Urinary bladder (tissue), 4 donors: ENCODE data around the gene INCA1. TPM values are rescaled to one million over a fixed set of nuclear protein-coding genes. Genes with fewer than 3 reads are reported as not detected.

Source experiments
- DNase-seq: peaks from one replicate; pipeline ENCODE4 v3.0.0-alpha.2; 2015; ENCODE audit errors: extremely low spot score
- H3K27ac ChIP-seq: one replicate; pipeline ENCODE4 v1.5.1; 2013; ENCODE audit warnings: low read depth, mild to moderate bottlenecking, moderate library complexity
- H3K36me3 ChIP-seq: one replicate; pipeline ENCODE4 v1.6.1; 2013; ENCODE audit warnings: mild to moderate bottlenecking, moderate library complexity; ENCODE audit not compliant: insufficient read depth
- H3K4me1 ChIP-seq: one replicate; pipeline ENCODE4 v1.6.1; 2013; ENCODE audit warnings: mild to moderate bottlenecking, moderate library complexity; ENCODE audit not compliant: insufficient read depth
- H3K4me3 ChIP-seq: one replicate; pipeline ENCODE4 v1.5.1; 2013; ENCODE audit warnings: low read depth, low read length
- WGBS: extraction: QIAGEN DNeasy Blood & Tissue Kit; methylation state at CpG from one replicate; pipeline ENCODE4 v1.1.7; 2013; 5-methylcytosine and 5-hydroxymethylcytosine counted together
- polyA plus RNA-seq: library from polyadenylated mRNA; stranded (reverse); fragments of 200-250 nt; gene quantifications from one replicate; pipeline ENCODE4 v1.2.3, GENCODE V29; 2013
- total RNA-seq: library from RNA; depleted of rRNA; stranded (reverse); fragments of >200 nt; gene quantifications from one replicate; pipeline ENCODE4 v1.2.3, GENCODE V29; 2014
- donor health status: healthy with polysubstance abuse.
- donor health status: healthy.

The INCA1 gene
- total and polyA plus RNA-seq, 2 donors: 0.42 to 1.3 TPM

DNA sequence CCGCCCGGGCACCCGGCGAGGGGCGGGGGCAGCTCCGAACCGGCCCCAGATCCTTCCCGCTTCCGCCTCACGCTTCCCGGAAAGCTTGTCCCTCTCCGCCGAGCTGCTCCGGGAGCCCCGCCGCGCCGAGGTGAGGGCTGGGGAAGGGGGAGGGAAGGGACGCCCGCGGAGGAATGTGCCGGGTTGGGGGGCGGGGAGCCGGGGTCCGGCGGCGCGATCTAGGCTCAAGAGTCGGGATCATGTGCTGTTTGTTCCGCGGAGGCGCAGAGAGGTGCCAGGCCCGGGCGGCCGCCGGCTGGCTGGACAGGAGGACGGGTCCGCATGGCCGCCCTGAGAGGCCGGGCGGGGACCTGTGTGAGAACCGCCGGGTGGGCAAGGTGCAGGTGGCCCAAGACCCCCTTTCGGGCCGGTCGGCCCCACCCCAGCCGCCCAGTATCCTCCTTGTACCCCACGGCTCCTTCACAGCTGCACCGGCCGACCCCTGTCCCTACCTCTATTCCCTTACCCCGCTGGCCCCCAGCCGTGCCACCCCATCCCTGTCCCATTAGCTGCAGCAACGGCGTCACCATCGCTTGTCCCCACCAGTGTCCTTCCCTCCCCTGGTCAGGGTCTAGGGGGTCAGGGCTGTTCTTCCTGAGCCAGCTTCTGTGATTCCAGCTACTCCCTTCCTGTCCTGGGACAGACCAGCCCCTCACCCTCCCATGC is 857 bp upstream of the INCA1 start:
- no peak for DNase-seq
- H3K4me1 ChIP-seq: peaks cover 5% of the 10 kb centered on the region
- H3K36me3 ChIP-seq: no peaks in the 10 kb centered on the region
- peak overlapping the region; percentile 16 for H3K27ac ChIP-seq
- under 1% methylated on average over 55 of the region's 55 CpGs for WGBS
- H3K4me3 ChIP-seq: peak overlapping the region; percentile 81

DNA sequence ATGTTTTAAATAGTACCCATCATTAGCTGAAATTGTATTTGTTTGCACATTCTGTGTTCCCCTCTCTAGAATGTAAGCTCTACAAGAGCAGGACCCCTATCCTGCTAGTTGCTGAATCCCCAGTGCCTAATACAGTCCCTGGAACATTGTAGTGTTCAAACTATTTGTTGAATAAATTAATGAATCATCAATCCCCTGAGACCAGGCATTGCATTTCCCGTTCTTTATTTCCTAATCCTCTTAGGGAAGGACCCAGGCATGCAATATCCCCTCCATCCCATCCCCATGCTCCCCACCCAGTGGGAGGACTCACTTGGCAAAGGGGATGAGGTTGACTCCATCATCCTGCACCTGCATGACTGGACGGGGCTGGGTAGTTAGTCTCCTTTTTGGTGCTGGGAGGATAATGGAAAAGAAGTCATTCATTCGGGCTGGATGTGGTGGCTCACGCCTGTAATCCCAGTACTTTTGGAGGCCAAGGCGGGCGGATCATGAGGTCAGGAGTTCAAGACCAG is 3.2 kb downstream of the INCA1 start:
- Histone ChIP-seq H3K27ac (no peak overlapping the region), H3K4me1 (no peaks in the 10 kb centered on the region), H3K4me3 (no peak overlapping the region), H3K36me3 (no peaks in the 10 kb centered on the region)
- no peak for DNase-seq
- WGBS: 85% methylated on average over 6 of the region's 6 CpGs

DNA sequence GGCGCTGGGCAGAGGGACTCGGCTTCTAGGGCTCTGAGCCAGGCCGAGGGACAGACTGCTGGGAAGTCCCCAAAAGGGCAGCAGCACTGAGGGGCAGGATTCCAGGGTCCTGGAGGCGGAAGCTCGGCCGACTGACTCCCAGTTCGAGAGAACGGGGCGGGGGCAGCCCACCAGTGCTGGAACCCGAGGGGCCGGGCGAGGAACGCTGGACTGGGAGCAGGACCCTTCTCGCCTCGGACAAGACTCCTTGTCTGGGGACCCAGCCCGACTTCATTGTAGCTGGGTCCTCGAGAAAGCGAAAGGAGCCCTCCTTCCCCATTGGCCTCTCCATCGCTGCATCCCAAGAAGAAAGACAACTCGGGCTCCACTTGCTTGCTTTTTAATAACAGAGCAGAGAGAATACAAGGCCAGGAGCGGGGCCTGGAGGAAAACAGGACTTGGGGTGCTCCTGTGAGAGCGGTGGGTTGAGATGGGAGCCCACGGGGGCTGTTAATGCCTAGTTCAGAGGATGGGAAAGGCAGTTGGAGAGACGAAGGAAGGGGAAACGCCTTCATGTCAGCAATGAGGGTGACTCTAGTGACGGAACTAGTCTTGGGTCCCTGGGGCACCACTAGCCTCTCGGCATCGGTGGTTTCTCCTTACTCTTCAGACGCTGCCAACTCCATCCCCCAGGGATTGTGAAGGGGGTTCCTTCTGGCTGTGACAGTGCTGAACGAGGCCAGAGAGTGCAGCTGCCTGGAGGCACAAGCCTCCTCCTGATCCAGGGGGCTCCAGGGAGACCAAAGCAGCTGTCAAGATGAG is 9.4 kb downstream of the INCA1 start:
- no peak for DNase-seq
- peak overlapping the region; percentile 87 for H3K4me3 ChIP-seq
- under 1% methylated on average over 30 of the region's 30 CpGs for WGBS
- peak overlapping the region; percentile 92 for H3K27ac ChIP-seq
- H3K36me3 ChIP-seq: no peaks in the 10 kb centered on the region
- H3K4me1 ChIP-seq: peaks cover 2% of the 10 kb centered on the region

DNA sequence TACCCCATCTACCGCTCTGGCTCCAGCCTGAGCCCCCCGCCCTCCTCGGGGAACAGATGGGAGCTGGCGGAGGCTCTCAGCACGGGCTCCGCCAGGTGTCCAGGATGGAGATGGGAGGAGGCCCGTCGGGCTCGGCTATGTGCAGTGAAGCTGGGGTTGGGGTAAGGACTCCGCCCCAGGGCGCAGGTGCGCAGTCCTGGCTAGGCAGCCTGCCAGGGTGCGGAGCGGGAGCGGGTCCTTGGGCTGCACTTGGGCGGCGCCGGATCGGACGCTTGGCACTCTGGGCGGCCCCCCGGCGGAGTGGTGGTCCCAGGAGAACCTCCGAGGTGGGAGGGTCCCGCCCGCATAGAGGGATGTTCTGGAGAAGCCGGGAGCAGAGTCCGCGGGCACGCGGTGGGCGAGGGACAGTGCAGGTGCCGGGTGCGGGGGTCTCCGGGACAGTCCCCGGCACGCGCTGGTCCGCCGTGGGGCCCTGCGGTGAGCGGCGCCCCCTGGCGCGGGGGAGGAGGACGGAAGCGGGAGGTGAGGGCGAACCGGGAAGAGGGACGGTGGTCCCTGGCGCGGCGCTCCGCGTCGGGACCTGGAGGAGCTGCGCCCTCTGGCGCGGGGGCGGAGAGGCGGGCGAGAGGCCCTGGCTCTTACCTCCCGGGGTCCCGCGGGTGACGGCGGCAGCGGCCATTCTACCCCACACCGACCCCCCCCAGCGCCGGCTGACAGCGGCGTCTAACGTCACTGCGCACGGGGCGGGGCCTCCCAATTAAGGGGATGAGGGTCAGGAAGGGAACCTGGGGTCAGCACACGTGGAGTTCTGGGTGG is 10.2 kb downstream of the INCA1 start, which contains the start of gene CAMTA2:
Gene CAMTA2, minus strand, starts transcription at position 725 of the 816 bp plus-strand sequence. CDS start 1,453 bp downstream, outside the sequence.
- H3K4me3 ChIP-seq: peak within 1 kb of the TSS; percentile 87
- peak; percentile 45 for DNase-seq
- no peaks in the 10 kb centered on the region for H3K36me3 ChIP-seq
- under 1% methylated on average over 77 of the region's 78 CpGs for WGBS
- H3K4me1 ChIP-seq: peaks cover 2% of the 10 kb centered on the region
- H3K27ac ChIP-seq: peak within 1 kb of the TSS; percentile 92

DNA sequence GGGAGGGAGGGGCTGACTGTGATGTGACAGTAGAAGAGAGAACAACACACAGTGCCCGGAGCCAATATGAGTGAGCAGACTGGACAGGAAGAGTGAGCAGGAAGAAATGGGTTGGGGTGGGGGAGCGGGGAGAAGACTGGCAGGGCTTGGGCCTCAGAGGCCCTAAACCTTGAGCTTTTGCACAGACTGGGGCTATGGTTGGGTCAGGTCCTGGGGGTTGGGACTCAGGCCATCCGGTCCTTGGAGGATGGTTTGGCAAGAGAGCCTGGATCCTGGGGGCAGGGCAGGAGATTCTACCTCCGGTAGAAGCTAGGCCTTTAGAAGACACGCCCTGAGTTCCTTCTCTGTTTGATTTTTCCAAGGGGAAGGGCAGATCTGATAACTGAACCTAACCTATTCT is 10.9 kb downstream of the INCA1 start:
- no peak for DNase-seq
- no peaks in the 10 kb centered on the region for H3K36me3 ChIP-seq
- peak overlapping the region; percentile 92 for H3K27ac ChIP-seq
- H3K4me3 ChIP-seq: peak overlapping the region; percentile 87
- 34% methylated on average over 5 of the region's 5 CpGs for WGBS
- peaks cover 2% of the 10 kb centered on the region for H3K4me1 ChIP-seq

DNA sequence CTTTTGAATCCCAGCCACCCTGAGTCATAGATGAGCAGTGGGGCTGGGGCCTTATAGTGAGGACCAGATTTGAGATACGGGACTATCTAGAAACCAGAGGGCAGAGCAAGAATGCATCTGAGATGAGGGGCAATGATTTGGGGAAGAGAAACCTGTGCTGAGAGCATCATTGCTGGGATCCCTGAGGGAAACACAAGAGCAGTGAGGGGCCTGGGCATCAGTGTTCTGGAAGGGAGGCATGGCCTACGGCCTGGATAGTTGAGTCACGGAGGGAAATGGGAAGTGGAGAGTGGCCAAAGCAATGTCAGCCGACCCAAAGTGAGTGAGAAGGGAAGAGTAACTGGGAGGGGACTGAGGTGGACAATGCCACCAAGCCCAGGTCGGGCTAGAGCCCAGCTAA is 15.0 kb downstream of the INCA1 start:
- WGBS: 56% methylated on average over 5 of the region's 5 CpGs
- H3K36me3 ChIP-seq: peaks cover 2% of the 10 kb centered on the region
- H3K4me1 ChIP-seq: peaks cover 2% of the 10 kb centered on the region
- DNase-seq: no peak
- no peak overlapping the region for H3K4me3 ChIP-seq
- H3K27ac ChIP-seq: no peak overlapping the region

DNA sequence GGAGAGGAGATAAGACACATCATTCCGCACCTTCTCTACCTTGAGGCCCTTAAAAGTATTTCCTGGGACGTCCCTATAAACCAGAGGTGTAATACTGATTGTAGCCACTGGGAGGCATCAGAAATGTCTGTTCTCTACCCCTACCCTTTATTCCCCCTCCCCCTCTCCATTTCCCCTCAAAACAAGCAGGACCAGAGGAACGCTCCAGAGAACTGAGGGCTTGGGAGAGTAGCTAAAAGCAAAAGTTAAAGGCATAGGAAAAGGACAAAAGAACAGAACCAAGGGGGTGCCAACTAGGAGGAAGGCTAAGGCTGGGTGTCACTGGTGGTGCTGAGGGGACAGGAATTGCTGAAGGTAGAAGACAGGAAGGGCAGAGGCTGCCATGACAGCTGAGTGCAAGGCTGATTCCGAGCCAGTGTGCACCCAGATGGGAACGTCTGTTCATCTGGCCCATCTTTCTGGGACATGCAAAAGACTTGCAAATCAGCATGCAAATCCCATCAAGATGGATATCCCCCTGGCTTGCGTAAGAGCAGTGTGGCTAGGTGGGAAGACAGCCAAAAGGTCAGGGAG is 16.6 kb downstream of the INCA1 start:
- H3K27ac ChIP-seq: no peak overlapping the region
- whole genome bisulfite sequencing: 42% methylated on average over 6 of the region's 6 CpGs
- H3K36me3 ChIP-seq: peaks cover 2% of the 10 kb centered on the region

DNA sequence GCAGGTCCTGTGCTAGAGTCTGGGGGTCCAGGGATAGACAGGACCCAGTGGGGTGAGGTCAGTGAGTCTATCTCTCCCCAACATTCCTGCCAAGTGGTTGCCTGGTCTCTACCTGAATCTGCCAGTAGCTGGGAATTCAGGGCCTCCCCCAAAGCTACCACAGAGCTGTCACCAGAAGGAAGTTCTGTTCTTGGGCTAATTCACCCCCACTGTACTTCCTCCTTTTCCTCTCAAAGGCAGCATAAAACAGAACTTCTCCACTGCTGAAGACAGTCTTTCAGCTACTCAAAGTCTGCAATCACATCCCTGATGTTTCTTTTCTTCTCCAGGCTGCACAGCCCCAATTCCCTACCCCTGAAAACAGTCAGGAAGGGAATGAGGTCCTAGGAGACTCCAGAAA is 18.6 kb downstream of the INCA1 start:
- DNase-seq: no peak
- Histone ChIP-seq H3K27ac (no peak overlapping the region), H3K4me3 (no peak overlapping the region), H3K36me3 (peaks cover 2% of the 10 kb centered on the region), H3K4me1 (no peaks in the 10 kb centered on the region)

More for the DNA sequence above, 16.6 kb downstream of the INCA1 start:
- no peaks in the 10 kb centered on the region for H3K4me1 ChIP-seq
- no peak overlapping the region for H3K4me3 ChIP-seq
- DNase-seq: no peak

DNA sequence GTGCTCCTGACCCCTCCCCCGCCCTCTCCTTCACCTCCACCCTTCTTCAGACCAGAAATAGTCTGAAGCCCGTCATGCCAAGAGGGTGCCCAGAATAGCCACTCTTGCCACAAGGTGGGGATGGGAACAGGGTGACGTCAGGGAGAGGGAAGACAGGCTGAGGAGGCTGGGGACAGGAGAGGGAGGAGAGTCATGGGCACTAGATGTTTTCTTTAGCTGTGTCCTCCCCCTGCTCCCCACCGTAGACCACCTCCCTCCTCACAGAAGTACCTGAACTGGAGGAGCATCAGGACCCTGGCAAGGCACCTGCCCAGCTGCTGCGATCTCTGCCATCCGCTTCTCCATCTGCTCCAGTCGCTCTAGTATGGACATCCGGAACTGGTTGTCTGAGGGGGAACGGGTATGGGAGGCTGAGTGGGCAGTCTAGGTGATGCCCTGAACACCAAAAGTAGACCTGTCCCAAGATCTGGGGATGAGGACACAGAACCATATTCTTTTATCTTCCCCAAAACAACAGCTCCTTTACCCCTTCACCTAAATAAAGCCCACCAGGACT is 23.1 kb downstream of the INCA1 start:
- Histone ChIP-seq H3K36me3 (peaks cover 2% of the 10 kb centered on the region), H3K27ac (no peak overlapping the region), H3K4me3 (no peak overlapping the region), H3K4me1 (no peaks in the 10 kb centered on the region)
- WGBS: 87% methylated on average over 9 of the region's 9 CpGs
- DNase-seq: no peak

DNA sequence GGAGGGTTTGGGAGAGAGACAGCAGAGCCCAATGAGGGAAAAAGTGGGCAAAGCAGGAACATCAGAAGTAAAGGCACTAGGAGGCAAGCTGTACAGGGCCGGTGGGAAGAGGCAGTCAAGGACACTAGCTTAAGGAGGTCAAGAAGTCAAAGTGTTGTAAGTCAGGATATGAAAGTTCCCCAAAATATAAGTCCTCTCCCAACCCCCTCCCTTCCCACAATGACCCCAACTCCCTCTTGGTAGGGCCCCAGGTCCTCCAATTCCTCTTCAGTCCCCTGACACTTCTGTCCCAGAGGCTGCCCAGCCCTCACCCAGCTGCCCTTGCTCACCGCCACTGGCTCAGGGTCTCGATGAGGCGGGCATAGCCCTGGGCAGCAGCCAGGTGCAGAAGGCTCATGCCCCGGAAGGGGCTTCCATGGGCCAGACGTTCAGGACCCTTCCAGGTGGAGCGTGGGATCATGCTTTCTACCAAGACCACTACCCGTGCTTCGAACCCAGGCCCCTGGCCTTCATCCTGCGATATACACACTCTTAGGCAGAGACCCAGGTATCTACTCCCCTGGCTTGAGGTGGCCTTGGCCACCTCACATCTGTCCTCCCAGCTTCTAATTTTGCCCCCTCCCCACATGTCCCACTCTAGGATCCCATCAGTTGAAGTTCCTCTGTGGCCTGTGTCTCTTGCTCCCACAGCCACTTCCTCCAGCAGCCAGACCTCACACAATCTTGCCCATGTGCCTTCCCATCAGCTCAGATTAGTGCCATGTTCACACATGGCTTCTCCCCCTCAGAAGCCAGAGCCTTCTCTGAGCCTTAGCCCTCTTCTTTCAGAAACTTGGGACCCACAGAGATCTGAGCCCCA is 23.8 kb downstream of the INCA1 start:
- WGBS: 90% methylated on average over 10 of the region's 10 CpGs
- H3K4me1 ChIP-seq: no peaks in the 10 kb centered on the region
- no peak overlapping the region for H3K4me3 ChIP-seq
- no peak for DNase-seq
- no peak overlapping the region for H3K27ac ChIP-seq
- peaks cover 2% of the 10 kb centered on the region for H3K36me3 ChIP-seq

DNA sequence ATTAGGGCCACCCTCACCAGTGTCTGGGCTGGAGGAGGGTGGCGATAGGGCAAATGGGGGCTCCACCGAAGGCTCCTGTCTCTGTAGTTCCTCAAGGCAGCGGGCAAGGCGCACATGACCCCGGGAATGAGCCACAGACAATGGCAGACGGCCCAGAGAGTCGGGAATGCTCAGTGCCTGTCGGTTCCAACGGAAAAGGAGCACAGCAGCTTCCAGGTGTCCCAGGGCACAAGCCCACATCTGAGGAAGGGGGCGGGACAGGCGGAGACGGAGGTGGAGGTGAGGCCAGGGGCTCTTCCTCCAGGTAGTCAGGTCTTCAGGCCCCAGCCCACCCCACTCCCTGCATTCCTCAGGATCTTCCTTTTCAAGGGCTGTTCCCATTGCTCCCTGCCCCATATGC is 24.6 kb downstream of the INCA1 start:
- Histone ChIP-seq H3K4me3 (no peak overlapping the region), H3K27ac (no peak overlapping the region), H3K36me3 (no peaks in the 10 kb centered on the region), H3K4me1 (no peaks in the 10 kb centered on the region)
- 80% methylated on average over 12 of the region's 12 CpGs for WGBS
- DNase-seq: no peak

DNA sequence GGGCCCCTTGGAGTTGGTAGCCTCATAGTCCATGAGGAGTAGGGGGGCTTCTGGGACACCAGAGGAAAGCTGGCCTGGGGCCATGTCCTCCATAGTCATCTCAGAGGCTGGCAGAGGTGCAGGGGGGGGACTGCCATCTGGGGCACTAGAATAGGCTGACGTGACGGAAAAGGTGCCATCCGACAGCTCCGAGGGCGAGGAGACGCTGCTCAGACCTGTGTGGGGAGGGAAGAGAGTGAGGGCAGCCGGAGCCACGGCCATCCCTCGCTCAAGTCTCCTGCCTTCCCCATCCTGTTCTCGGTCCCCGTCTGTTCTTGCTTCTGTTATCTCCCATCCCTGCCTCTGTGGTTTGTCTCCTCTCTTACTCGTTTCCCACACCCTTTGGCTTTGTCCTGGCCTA is 25.0 kb downstream of the INCA1 start:
- no peak for DNase-seq
- no peaks in the 10 kb centered on the region for H3K4me1 ChIP-seq
- no peaks in the 10 kb centered on the region for H3K36me3 ChIP-seq
- no peak overlapping the region for H3K4me3 ChIP-seq
- H3K27ac ChIP-seq: no peak overlapping the region
- WGBS: 89% methylated on average over 12 of the region's 12 CpGs
